Pulmonary artery endothelial cell (primary cell): ENCODE results near the gene HOXC4. TPM values are rescaled to one million over a fixed set of nuclear protein-coding genes. Genes with fewer than 3 reads are reported as not detected.
"Not testable (repeated sequence)": the region's sequence is repeated elsewhere in the genome, so short reads cannot be mapped to it uniquely, and the experiment has no call there.

Experiments used
- DNase-seq: peaks from one replicate; pipeline ENCODE4 v3.0.0-alpha.2; 2011; ENCODE audit warnings: low read depth, low spot score
- total RNA-seq: library from RNA; depleted of rRNA; stranded (reverse); fragments of >200 nt; gene quantifications from 2 replicates; pipeline ENCODE4 v1.2.3, GENCODE V29; 2014

The HOXC4 gene
- total RNA-seq, 1 donor from 2014 or later = not detected

GRCh38 chr12:54039417-54040147 is 14.1 kb upstream of the HOXC4 start:
- DNase-seq = no peak

- DNase-seq = no peak
These were observed 13.5 kb upstream of the HOXC4 start for GRCh38 chr12:54040148-54040494.

GRCh38 chr12:54040648-54041047 is 13.0 kb upstream of the HOXC4 start:
- no peak for DNase-seq

GRCh38 chr12:54041097-54041690 is 12.4 kb upstream of the HOXC4 start:
- no peak for DNase-seq

GRCh38 chr12:54042033-54042432 is 11.6 kb upstream of the HOXC4 start:
- not testable (repeated sequence) for DNase-seq

- DNase-seq = no peak
These were observed 10.4 kb upstream of the HOXC4 start for GRCh38 chr12:54042970-54043853.

- DNase-seq = no peak
These were observed 9.1 kb upstream of the HOXC4 start for GRCh38 chr12:54044425-54045103.

- DNase-seq = no peak
These were observed 8.2 kb upstream of the HOXC4 start for GRCh38 chr12:54045401-54045800.

- DNase-seq = no peak
These were observed 7.6 kb upstream of the HOXC4 start for GRCh38 chr12:54045868-54046521.

- DNase-seq = no peak
These were observed 6.9 kb upstream of the HOXC4 start for GRCh38 chr12:54046809-54047159.

- no peak for DNase-seq
These were observed 6.3 kb upstream of the HOXC4 start for GRCh38 chr12:54047160-54047963.

GRCh38 chr12:54047964-54048303 is 5.7 kb upstream of the HOXC4 start:
- no peak for DNase-seq

- no peak for DNase-seq
These were observed 5.1 kb upstream of the HOXC4 start for GRCh38 chr12:54048406-54049093.

GRCh38 chr12:54049108-54049507 is 4.5 kb upstream of the HOXC4 start:
- no peak for DNase-seq

GRCh38 chr12:54050482-54050810 is 3.2 kb upstream of the HOXC4 start:
- no peak for DNase-seq

GRCh38 chr12:54051026-54051842 is 2.4 kb upstream of the HOXC4 start:
- DNase-seq = no peak

GRCh38 chr12:54051874-54052437 is 1.7 kb upstream of the HOXC4 start:
- DNase-seq = no peak

GRCh38 chr12:54052438-54053002 is 1.1 kb upstream of the HOXC4 start:
- DNase-seq = no peak
